NCI-H2196 (cell line): ENCODE measurements around the gene RAB11FIP4.

ENCODE experiments used
- DNase-seq: peaks from one replicate; lab custom pipeline; 2025; ENCODE audit not compliant: unreplicated experiment; lab: John Stamatoyannopoulos, UW

The RAB11FIP4 gene

DNA sequence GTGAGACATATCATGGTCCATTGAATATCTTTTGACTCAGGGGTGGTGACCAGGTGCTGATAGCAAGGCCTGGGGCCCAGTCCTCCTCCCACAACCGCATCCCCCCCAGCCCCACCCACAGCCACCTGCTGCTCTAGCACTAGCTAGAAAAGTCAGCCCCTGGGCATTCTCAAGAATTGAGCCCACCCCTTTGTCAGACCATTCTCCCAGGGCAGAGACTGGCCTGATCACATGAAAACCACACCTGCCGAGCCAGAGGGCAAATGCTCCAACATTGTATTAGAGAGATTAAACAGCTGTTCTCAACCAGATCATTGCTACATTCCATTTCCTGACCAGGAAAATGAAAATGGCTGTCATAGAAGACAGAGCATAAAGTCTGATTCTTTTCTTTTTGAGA, 62.4 kb downstream of the RAB11FIP4 start:
- DNase-seq = no peak

DNA sequence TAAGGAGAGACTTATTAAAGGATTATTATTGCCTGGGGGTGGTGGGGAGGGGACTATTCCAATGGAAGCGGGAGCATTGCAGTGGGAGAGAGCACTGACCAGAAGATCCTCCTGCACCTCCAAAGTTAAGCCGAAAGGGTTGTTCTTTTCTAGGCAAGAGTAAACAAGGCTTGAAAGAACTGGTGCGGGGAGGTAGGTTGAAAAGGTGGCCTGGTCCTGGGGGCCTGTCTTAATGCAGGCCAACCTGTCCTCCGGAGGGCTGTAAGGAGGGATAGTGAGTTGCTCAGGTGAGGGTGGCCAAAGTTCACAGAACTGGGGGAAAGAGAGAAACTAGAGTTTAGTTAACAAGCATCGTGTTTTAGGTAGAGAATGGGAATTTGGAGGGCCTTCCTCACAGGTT, 65.3 kb downstream of the RAB11FIP4 start:
- DNase-seq = no peak

DNA sequence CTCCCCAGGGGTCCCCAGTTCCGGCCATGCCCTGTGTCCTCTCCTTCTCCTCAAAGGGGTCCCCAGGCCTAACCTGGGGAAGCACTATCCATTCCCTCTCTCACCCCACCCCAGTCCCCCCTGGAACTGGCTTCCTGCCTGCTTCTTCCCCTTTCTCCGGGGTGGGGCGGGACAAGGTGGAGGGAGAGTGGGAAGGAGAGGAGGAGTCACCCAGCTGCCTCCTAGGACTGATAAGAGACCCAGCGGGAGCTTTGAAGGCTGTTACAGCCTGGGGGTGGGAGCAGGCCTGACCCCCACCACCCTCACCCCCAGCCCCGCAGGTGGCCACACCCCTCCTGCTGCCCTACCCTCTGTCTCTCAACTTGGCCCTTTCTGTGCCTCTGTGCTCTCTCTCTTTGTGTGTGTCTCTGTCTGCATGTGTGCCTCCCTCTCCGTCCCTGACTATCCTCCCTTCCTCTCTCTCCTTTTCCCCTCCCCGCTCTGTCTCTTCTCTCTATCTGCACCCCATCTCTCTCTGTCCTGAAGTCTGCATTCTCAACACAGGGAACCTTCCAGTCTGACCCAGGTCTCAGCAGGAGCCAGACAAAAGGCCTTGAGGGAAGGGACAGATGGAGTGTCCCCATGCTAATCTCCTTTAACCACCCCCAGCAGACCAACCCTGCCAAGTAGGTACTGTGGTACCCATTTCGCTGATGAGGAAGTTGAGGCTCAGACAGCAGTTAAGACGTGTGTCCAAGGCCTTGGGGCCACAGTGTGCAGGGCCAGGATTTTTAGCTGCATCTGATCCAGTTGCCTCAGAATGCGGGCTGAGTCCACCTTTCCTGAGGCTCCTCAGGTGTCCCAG, 66.1 kb downstream of the RAB11FIP4 start:
- no peak for DNase-seq

DNA sequence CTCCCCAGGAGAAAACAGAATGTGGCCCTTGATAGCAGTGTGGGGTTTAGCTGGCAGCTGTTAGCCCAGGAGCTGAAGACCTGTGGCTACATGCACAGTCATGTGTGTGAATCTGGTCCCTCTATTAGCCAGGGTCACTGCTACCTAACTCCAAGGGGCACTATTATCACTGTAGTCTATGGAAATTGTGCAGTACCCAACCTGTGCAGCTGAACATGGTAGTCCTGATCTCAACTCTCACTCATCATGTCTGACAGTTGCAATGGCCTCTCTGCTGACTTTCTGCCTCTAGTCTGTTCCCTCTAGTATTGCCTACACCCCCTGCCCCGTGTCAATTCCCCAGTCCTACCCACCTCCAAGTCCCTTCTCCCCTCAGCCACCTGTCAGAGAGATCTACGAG, 67.4 kb downstream of the RAB11FIP4 start:
- DNase-seq = no peak

DNA sequence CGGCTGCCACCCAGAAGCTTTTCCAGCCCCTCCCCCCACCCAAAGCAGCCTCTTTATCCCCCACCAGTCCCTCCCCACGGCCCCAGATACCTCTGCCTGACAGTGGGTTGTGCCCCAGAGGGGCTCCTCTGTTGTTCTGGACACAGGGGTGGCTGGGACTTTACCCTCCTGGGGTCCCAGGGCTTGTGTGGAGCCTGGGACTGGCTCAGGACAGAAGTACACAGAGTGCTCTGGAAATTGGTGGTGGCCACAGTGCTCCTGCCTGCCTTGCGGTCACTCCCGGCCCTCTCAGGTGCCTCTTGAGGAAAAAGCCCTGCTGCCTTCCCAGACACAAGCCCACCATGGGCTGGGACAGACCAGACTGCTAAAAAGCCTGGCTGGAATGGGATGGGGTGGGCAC, 68.2 kb downstream of the RAB11FIP4 start:
- no peak for DNase-seq

DNA sequence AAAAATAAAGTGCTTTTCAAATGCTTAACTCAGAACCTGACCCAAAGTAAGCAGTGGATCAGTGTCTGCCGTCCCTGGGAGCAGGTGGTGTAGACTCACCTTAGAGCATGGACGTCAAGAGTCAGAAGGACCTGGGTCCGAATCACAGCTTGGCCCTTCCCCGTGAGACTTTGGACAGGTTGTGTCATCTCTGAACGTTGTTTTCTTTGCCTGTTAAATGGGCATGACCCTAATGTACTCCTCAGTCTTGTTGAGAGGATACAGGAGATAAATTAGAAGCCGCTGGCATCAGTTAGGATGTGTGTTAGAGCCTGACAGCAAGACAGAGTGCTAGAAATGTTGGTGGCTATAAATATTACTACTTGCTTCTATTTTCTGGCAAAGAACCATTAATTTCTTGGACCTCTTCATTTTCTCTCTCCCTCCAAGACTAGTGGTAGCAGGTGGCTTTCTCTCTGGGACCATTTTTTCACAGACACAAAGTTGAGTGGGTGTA, 68.8 kb downstream of the RAB11FIP4 start:
- no peak for DNase-seq

DNA sequence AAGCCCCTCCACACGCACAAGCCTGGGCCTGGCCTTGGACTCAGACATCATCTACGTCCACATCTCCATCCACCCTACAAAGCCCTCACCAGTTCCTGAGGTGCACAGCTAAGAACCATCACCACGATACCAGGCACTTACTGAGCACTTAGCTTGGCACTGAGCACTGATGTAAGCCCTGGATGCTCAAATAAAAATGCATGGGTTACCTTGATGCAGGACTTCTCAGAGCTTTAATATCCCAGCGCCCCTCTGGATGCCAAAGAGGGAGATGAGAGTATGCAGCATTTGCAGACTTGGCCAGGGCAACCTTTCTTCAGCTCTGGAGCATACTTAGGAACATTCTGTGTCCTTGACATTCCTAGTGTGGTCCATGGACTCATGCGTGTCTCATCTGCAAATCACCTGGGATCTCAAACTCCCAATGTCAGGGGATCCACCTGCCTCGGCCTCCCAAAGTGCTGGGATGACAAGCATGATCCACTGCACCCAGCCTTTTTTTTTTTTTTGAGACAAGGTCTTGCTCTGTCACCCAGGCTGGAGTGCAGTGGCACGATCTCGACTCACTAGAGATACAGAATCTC, 69.8 kb downstream of the RAB11FIP4 start:
- no peak for DNase-seq

DNA sequence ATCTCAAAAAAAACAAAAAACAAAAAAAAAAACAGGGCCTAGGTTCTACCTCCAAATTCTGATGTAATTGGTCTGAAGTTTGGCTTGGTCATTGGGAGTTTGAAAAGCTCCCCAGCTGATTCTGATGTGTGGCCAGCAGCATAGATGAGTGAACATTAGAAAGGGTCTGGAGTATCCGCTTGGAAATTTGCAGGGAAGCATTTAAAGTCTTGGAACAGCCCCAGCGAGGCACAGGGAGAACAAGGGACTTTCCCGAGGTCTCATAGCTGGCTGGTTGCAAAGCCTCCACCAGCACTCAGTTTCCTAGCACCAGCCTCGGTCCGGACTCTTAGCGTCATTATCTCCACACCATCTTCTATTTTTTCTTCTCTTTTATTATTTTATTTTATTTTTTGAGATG, 70.8 kb downstream of the RAB11FIP4 start:
- no peak for DNase-seq

DNA sequence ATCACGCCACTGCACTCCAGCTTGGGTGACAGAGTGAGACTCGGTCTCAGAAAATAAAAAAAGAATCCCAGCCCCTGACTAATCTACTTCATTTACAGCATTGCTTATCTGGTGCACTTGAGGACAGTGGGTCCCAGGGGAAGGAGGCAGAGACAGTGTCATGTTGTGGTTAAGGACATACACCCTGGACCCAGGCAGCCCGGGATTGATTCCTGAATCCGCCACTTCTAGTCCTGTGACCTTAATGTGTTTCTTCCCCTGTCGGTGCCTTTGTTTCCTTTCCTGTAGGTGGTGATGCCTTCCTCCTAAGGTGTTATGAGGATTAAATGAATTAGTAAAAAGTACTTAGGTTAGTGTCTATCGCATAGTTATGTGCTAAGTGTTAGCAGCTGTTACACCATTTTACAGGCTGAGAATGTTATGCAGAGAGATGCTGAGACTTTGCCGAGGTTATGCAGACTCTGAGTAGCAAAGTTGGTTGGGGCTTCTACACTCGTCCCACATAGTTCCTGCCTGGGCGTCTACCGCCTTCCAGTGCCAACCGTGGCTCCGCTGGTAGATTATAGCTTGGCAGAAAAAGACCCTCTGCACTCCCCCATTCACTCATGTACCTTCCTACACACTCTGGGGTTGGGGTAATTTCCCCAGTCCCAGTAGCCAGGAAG, 74.8 kb downstream of the RAB11FIP4 start:
- no peak for DNase-seq

DNA sequence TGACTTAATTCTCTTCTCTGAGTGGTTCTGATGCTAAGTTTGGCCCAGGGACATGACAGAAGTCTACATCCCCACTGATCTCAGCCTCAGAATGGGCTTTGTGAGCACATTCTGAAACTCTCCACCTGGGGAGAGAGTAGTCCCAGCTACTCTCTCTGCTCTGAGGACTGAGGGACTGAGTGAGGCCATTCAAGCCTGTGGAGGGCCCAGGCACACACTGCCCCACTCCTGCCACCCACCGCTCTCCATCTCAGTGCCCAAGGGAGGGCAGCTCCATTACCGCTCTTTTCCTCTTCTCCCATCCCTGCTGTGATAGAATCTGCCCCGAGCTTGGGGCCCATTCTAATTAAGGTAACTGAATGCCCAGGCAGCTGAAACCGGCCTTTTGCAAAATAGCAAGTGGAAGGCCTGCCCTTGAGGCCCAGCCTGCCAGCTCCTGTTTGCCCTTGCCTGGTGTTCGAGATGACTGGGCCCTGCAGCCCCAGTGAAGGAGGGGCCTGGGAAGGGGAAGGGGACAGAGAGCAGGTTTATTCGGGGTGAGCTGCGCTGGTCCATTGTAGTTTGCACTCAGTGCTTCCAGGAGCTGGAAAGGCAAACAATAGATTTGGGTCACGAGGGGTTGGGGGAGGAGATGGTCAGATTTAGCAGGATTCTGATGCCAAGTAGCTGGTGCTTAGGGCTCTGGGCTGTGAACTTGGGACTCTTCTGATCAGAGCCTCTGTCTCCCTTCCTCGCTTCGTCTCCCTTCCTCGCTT, 76.2 kb downstream of the RAB11FIP4 start:
- DNase-seq = no peak

DNA sequence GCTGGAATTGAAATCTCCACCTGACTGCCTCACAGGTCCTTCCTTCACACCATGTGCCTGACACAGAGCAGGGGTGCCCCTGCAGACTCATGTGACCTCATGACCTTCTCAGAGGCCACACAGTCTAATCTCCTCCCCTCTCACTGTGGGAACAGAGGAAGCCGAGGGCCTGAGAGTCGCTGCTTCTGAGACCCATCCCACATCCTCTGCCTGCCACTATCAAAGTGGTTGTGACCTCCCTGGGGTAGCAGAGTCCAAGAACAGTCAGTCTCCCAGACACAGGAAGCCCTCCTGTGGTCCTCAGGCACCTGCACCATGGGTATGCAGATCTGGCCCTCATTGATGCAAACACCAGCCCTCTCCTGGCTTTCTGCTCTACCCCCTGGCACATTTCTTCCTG, 78.5 kb downstream of the RAB11FIP4 start:
- no peak for DNase-seq

DNA sequence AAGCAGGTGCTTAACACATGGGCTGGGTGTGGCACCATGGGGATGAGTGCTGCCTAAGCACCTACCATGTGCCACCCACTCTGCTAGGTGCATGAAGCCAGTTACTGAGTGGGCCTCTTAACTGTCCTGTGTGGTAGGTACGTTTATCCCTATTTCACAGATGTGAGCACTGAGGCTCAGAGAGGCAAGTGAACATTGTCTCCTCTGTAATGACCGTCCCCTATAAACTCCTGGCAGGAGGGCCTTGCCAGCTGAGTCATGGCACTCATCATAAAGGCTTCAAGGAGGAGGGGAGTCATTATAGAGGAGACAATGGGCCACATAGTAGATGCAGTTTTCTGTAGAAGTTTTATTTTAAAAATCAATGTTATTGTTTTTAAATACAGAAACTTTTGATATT, 79.1 kb downstream of the RAB11FIP4 start:
- no peak for DNase-seq

DNA sequence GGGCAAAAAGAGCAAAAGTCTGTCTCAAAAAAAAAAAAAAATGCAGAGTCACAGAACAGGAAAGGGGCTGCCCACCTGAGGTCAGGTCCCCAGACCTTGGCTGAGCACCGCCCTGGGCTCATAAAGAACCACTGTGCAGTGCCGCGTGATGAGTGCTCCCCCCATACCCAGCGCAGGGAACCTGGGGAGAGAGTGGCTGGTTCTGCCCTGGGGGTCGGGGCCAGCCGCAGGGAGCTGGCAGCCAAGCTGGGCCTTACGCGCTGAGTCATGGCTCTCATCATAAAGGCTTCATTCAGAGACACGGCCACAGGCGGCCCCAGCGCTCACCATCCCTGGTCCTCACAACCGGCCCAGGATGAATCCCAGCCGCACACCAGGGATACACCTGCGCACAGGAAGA, 80.7 kb downstream of the RAB11FIP4 start:
- no peak for DNase-seq

DNA sequence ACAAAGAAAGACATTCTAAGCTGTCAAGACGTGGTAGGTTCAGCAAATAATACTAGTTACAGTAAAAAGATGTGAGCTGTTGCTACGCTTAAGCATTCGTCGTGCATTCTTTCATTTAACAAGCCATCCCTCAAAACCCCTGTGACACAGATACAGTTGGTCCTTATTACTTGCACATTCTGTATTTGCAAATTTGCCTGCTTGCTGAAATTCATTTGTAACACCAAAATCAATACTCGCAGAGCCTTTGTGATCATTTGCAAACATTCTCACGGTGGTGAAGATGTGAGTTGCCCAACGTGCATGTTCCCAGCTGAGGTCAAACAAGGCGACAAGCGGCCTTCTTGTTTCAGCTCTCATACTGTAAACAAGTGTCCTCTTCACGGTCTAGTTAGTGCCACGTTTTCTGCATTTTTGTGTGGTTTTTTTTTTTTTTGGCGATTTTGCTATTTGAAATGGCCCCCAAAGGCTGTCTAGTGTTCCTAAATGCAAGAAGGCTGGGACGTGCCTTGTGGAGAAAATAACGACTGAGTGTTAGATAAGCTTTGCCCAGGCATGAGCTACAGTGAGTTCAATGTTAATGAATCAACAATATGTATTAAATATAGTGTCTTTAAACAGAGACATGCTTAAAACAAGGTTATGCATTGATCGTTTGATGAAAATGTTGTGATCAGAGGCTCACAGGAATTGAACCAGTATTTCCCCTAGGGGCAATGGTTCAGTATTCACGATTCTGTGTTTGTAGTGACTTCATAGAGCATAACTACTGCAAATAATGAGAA, 84.1 kb downstream of the RAB11FIP4 start:
- no peak for DNase-seq

DNA sequence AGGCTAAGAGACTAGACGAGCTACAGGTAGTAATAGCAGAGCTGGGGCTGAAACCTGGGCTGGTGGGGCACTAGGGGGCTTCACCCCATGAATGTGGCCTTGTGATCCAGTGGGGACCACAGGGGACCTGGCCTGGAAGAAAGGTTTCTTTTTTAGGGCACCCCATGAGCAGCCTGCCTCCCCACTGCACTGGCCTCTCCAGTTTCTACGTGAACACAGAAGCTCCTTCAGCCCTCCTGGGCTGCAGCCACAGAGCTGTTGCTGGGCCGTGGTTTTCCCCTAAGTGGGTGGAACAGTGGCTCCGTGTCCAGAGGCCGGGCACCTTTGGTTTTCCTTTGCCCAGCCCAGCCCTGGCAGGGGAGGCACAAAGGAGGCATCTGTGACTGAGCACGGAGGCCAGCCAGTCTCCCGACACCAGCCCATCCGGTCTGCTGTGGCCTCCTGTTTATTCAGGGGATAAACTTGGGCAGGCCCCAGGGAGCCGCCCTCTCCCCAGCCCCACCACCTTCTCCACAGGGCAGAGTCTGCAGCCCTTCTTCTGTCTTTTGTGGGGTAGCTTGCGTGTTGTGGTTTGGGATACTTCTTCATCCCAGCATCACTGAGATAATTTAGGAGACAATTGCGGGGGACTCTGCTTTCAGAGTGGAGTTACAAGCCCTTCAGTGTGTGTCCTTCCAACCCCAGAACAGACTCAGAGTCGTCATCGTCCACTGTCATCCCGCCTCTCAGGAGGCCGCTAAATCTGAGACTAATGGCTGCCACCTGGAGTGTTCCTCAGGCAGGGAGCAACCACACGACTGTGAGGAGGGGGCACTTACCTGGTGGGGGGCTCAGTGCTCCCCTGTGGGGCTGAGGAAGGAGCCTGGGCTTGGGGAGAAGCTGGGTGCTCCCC, 85.3 kb downstream of the RAB11FIP4 start:
- DNase-seq = no peak

DNA sequence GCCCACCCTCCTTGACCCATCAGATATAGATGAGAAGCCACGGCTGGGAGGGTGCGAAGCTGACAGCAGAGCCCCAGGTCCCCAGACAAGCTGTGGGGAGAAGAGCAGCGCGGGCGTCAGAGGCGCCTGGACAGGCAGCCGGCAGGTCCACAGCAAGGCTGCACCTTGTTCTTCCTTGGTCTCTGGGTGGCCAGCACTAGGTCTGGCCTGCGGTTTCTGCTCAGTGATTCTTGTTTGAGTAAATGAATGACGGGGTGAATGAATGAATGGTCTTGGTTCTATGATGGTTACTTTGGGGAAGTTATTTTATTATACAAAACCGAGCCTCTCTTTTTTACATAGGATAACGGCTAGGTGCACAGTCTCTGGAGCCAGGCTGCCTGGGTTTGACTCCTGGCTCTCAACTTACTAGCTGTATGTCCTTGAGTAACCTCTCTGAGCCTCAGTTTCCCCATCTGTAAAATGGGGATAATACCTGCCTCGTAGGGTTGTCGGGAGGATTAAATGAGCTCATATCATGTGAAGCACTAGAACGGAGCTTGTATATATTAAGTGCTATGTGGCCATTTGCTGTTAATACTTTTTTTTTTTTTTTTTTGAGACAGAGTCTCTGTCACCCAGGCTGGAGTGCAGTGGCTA, 86.1 kb downstream of the RAB11FIP4 start:
- DNase-seq = no peak

DNA sequence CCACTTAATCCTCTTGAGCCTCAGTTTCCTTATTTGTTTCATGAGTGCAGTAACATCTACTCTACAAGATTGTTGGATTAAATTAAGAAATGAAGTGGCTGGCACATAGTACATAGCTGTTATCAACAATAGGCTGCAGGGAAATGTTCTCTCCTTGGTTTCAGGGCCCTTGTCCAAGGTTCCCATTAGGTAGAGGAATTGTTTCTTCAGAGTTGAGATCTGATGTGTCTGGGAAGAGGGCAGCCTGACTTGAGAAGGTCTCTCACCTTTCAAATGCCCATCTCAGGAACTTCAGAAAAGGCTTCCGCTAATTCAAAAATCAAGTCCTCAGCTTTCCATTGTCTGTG, 87.6 kb downstream of the RAB11FIP4 start:
- no peak for DNase-seq

DNA sequence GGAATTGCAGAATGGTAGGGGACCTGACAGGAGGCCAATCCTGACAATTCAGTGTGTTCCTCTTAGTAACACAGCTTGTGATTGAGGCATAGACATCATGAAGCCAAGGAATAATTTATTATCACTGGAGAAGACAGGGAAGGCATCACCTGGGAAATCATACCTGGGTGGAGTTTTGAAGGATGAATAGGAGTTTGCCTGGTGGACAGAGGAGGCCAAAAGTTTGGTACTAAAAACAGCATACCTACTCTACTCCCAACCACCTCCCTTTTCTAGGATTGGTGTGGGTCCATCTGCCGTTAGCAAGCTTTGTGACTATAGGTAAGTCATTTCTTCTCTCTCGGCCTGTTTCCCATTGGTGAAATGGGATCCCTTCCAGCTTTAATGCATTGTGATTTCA, 88.0 kb downstream of the RAB11FIP4 start:
- no peak for DNase-seq

DNA sequence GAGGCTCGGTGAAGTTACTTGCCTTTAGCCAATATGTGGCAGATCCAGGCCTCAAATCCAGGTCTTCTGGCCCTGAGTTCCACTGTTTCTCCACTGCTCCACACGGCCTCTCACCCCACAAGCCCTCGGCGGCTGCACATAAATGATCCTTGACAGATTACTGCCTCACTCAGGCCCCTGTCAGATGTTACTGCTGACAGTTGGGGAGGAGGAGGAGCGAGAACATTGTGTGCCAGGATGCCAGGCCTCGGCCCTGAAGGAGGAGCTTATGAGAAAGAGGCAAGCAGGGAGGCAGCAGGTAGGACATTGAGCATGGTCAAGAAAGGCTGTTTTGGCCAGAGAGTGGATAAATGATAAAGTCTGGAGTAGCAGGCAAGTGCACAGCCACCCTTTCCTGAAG, 88.6 kb downstream of the RAB11FIP4 start:
- DNase-seq = no peak
